ENCODE results near the gene ZNF507. TPM values are rescaled to one million over a fixed set of nuclear protein-coding genes. Genes with fewer than 3 reads are reported as not detected.
A peak's percentile ranks its signal among the peaks of the same experiment; 100 is the strongest.

ZNF507 gene
- total RNA-seq, 1 donor from 2014 or later = 7.1 TPM

DNA sequence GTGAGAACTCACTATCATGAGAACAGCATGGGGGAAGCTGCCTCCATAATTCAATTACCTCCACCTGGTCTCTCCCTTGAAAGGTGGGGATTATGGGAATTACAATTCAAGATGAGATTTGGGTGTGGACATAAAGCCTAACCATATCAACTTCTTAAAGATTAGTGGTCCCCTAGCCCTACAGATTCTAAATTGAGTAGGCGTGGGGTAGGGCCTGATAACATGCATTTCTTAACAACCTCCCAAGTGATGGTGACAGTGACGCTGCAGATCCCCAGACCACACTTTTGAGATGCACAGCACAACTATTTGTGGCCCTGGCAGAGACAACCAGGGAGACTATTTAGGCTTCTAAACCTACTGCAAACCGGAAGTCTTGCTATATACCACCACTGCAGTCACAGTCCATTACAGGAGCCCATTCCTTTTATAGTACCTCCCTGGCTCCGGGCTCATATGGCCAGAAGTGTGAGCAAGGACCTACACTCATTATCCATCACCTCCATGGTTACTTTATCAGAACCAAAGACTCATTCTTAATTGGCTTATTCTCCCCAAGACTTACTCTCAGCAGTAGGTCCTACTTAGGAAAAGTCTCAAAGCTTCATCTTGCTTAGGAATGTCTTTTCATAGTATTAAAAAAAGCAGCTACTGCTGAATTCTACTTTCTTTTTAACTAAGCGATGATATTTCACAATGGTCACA is 58.0 kb downstream of the ZNF507 start:
- DNase-seq (ENCODE audit: low read depth) (no peak), FAIRE-seq (no peak)
- Histone ChIP-seq H3K4me3 (ENCODE audit: low read depth, low read length) (no peak overlapping the region), H3K36me3 (ENCODE audit: control insufficient read depth, insufficient read depth, low read length) (no peaks in the 10 kb centered on the region), H3K27me3 (ENCODE audit: control insufficient read depth, insufficient read depth, low read length) (no peaks in the 10 kb centered on the region)
- TF ChIP-seq, protein P1, sequence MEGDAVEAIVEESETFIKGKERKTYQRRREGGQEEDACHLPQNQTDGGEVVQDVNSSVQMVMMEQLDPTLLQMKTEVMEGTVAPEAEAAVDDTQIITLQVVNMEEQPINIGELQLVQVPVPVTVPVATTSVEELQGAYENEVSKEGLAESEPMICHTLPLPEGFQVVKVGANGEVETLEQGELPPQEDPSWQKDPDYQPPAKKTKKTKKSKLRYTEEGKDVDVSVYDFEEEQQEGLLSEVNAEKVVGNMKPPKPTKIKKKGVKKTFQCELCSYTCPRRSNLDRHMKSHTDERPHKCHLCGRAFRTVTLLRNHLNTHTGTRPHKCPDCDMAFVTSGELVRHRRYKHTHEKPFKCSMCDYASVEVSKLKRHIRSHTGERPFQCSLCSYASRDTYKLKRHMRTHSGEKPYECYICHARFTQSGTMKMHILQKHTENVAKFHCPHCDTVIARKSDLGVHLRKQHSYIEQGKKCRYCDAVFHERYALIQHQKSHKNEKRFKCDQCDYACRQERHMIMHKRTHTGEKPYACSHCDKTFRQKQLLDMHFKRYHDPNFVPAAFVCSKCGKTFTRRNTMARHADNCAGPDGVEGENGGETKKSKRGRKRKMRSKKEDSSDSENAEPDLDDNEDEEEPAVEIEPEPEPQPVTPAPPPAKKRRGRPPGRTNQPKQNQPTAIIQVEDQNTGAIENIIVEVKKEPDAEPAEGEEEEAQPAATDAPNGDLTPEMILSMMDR (IDR thresholded peaks at IDR 0.05; ENCODE audit: insufficient read depth, low read length, severe bottlenecking) = no peak

DNA sequence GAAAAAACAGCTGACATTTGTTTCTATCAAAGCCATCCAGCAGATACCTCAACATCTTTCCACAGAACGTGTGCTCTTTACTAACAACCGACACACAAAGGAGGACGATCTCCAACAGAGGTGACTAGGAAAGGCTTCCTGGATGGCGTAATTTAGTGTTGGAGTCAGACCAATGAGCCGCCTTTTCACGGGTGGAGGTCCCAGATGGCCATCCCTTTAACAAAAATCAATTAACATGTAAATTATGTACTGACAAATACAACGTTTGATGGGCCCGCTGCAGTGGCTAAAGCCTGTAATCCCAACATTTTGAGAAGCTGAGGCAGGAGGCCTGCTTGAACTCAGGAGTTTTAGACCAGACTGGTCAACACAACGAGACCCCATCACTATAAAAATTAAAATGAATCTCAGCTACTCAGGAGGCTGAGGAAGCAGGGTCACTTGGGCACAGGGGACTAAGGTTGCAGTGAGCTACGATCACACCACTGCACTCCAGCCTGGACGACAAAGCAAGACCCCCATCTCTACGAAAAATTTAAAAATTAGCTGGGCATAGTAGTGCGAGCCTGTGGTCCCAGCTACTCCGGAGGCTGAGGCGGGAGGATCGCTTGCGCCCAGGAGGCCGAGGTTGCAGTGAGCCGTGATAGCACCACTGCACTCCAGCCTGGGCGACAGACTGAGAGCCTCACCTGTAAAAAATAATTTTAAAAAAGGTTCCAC is 59.0 kb downstream of the ZNF507 start:
- TF ChIP-seq, protein P1 (IDR thresholded peaks at IDR 0.05; ENCODE audit: insufficient read depth, low read length, severe bottlenecking) = no peak
- Histone ChIP-seq H3K27me3 (ENCODE audit: control insufficient read depth, insufficient read depth, low read length) (no peaks in the 10 kb centered on the region), H3K4me3 (ENCODE audit: low read depth, low read length) (peak overlapping the region; percentile 74), H3K36me3 (ENCODE audit: control insufficient read depth, insufficient read depth, low read length) (no peaks in the 10 kb centered on the region)
- DNase-seq (ENCODE audit: low read depth) (no peak), FAIRE-seq (no peak)

DNA sequence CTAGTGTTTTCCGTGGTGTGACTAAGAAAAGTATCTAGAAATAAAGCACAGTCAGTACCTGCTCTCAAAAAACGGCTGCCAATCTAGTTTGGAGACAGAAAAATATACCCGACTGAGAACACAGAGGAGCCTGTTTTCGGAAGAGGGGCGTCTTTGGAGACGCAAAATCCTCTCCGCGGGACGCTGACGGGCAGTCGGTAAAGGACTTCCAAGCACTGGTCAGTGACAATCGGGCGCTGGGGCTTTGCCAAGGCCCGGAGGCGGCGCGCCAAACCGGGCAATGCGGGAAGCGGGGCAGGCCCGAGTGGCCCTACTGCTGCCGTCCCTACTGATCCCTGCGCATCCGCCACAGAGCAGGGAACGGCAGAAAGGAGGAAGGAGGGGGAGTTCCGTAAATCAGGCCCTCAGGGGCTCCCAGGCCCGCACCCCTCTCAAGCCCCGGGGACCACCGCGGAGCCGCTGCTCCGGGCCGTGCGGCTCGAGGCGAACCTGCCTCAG is 59.6 kb downstream of the ZNF507 start:
- TF ChIP-seq, protein P1 (IDR thresholded peaks at IDR 0.05; ENCODE audit: insufficient read depth, low read length, severe bottlenecking) = no peak

DNA sequence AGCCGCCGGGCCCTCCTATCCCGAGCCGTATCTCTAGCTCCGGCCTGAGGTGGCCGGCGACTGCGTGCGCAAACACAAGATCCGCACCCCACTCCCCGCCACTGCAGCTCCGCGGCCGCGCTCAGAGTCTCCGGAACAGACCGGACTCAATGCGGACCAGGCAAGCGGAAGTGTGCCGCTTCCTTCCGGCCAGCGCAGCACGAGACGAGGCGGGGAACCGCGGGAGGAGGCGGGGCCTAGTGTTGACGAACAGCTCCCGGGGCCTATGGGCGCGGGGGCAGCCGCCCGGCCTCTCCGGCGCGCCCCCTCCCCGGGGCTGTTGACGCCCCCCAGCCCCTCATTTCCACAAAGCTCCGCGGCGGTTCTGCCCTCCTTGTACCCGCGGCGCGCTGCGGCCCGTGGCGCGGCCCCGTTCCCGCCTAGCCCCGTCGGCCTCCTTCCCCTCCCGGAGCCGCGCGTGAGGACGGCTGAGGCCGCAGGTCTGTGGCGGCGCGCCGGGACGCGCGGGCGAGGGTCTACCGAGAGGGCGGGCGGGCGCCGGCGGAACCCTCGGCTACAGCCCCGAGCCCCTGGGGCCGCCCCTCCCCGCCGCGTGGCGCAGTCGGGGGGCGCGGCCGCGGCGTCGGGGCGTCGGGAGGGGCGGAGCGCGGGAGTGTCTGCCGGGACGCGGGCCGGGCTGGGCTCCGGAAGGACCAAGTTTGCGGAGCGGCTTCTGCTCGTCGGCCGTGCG is 60.2 kb downstream of the ZNF507 start, which contains the start of gene DPY19L3:
TSS of gene DPY19L3 (plus strand) at position 340 of the 730 bp plus-strand sequence. CDS start 2,484 bp downstream, outside the sequence.
- FAIRE-seq (no peak), DNase-seq (ENCODE audit: low read depth) (peak; percentile 64)
- Histone ChIP-seq H3K4me3 (ENCODE audit: low read depth, low read length) (peak within 1 kb of the TSS; percentile 74), H3K36me3 (ENCODE audit: control insufficient read depth, insufficient read depth, low read length) (no peaks in the 10 kb centered on the region), H3K27me3 (ENCODE audit: control insufficient read depth, insufficient read depth, low read length) (no peaks in the 10 kb centered on the region)
- TF ChIP-seq, protein P1 (IDR thresholded peaks at IDR 0.05; ENCODE audit: insufficient read depth, low read length, severe bottlenecking) = no peak

More for the DNA sequence above, 59.6 kb downstream of the ZNF507 start:
- Histone ChIP-seq H3K36me3 (ENCODE audit: control insufficient read depth, insufficient read depth, low read length) (no peaks in the 10 kb centered on the region), H3K4me3 (ENCODE audit: low read depth, low read length) (peak overlapping the region; percentile 74), H3K27me3 (ENCODE audit: control insufficient read depth, insufficient read depth, low read length) (no peaks in the 10 kb centered on the region)
- FAIRE-seq (no peak), DNase-seq (ENCODE audit: low read depth) (no peak)

DNA sequence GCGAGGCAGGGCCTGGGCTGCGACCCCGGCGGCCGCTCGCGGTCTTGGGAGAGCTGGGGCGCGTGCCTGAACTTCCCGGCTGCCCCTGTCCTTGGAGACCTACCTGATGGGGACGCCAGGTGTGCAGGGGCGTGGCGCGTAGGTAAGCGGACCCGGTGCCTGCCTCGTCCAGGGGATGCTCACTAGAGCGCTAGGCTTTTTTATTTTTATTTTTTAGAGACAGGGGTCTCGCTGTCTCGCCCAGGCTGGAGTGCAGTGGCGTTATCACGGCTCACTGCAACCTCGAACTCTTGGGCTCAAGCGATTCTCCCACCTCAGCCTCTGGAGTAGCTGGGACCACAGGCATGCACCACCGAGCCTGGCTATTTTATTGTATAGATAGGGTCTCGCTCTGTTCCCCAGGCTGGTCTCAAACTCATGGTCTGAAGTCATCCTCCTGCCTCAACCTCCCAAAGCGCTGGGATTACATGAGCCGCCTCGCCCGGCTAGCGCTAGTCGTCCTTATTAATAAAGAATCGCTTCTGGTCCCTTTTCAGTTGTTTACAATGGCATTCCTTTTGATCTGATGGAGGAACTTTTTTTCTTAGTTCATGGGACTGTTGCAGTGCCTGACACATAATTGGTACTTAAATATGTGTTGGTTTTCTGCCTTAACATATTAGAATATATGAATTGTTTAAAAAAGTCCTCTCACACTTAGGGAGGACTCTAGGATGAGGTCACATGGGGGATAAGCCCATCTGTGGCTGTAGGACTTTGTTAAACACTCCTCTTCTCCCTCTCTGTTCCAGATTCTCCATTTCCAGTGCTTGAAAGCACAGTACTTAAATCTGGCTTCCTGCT is 61.0 kb downstream of the ZNF507 start:
- FAIRE-seq (no peak), DNase-seq (ENCODE audit: low read depth) (no peak)
- H3K36me3 ChIP-seq (ENCODE audit: control insufficient read depth, insufficient read depth, low read length) = no peaks in the 10 kb centered on the region

More for the DNA sequence above, 61.0 kb downstream of the ZNF507 start:
- Histone ChIP-seq H3K27me3 (ENCODE audit: control insufficient read depth, insufficient read depth, low read length) (no peaks in the 10 kb centered on the region), H3K4me3 (ENCODE audit: low read depth, low read length) (peak overlapping the region; percentile 74)
- TF ChIP-seq, protein P1 (IDR thresholded peaks at IDR 0.05; ENCODE audit: insufficient read depth, low read length, severe bottlenecking) = no peak
